Effector memory CD4-positive, alpha-beta T cell (primary cell): Measurements from ENCODE around the gene RAI14.
"Not testable (repeated sequence)": the region's sequence is repeated elsewhere in the genome, so short reads cannot be mapped to it uniquely, and the experiment has no call there.

ENCODE experiments used
- DNase-seq, 3 donors: peaks; one replicate each; pipeline ENCODE4 v3.0.0-alpha.2; 2020
- H3K27ac ChIP-seq: 2 replicates; pipeline ENCODE4 v1.7.0; 2013; ENCODE audit warnings: mild to moderate bottlenecking, low read length, moderate library complexity; ENCODE audit not compliant: insufficient read depth, poor library complexity, severe bottlenecking
- H3K27me3 ChIP-seq: replicated peaks from 2 replicates; pipeline ENCODE4 v1.7.0; 2013; ENCODE audit warnings: mild to moderate bottlenecking, low read length; ENCODE audit not compliant: insufficient read depth, control insufficient read depth, poor library complexity, severe bottlenecking
- H3K36me3 ChIP-seq: 2 replicates; pipeline ENCODE4 v1.7.0; 2013; ENCODE audit warnings: mild to moderate bottlenecking, low read length, moderate library complexity; ENCODE audit not compliant: control insufficient read depth, insufficient read depth
- H3K4me1 ChIP-seq: 2 replicates; pipeline ENCODE4 v1.7.0; 2013; ENCODE audit warnings: low read length, mild to moderate bottlenecking; ENCODE audit not compliant: control insufficient read depth, insufficient read depth, poor library complexity, severe bottlenecking
- H3K4me3 ChIP-seq: 2 replicates; pipeline ENCODE4 v1.7.0; 2013; ENCODE audit warnings: low read length, low read depth, mild to moderate bottlenecking; ENCODE audit not compliant: insufficient read depth, poor library complexity, severe bottlenecking
- H3K9me3 ChIP-seq: 2 replicates; pipeline ENCODE4 v1.7.0; 2013; ENCODE audit warnings: mild to moderate bottlenecking, low read length, moderate library complexity; ENCODE audit not compliant: control insufficient read depth

Gene RAI14

GRCh38 chr5:34724741-34725140 lies 68.6 kb downstream of the RAI14 start:
- H3K36me3 ChIP-seq: no peaks in the 10 kb centered on the region

GRCh38 chr5:34727166-34727749 lies 71.1 kb downstream of the RAI14 start:
- not testable (repeated sequence) for DNase-seq, H3K36me3 ChIP-seq

More at GRCh38 chr5:34724741-34725140, 68.6 kb downstream of the RAI14 start:
- Histone ChIP-seq H3K9me3 (no peaks in the 10 kb centered on the region), H3K27me3 (no peaks in the 10 kb centered on the region), H3K27ac (no peak overlapping the region), H3K4me1 (no peaks in the 10 kb centered on the region), H3K4me3 (no peak overlapping the region)
- DNase-seq: no peak

GRCh38 chr5:34728236-34728635 lies 72.1 kb downstream of the RAI14 start:
- H3K27ac ChIP-seq: no peak overlapping the region
- H3K27me3 ChIP-seq: no peaks in the 10 kb centered on the region
- H3K4me3 ChIP-seq: no peak overlapping the region
- no peaks in the 10 kb centered on the region for H3K9me3 ChIP-seq
- H3K4me1 ChIP-seq: no peaks in the 10 kb centered on the region
- DNase-seq: no peak
- H3K36me3 ChIP-seq: no peaks in the 10 kb centered on the region

More at GRCh38 chr5:34727166-34727749, 71.1 kb downstream of the RAI14 start:
- H3K9me3 ChIP-seq, H3K27ac ChIP-seq, H3K4me1 ChIP-seq, H3K4me3 ChIP-seq, H3K27me3 ChIP-seq: not testable (repeated sequence)

GRCh38 chr5:34731435-34732232 lies 75.5 kb downstream of the RAI14 start:
- Histone ChIP-seq H3K27ac (no peak overlapping the region), H3K36me3 (no peaks in the 10 kb centered on the region)
- no peak for DNase-seq

GRCh38 chr5:34734326-34734725 lies 78.2 kb downstream of the RAI14 start:
- DNase-seq: no peak

More at GRCh38 chr5:34731435-34732232, 75.5 kb downstream of the RAI14 start:
- Histone ChIP-seq H3K27me3 (no peaks in the 10 kb centered on the region), H3K9me3 (no peaks in the 10 kb centered on the region), H3K4me1 (no peaks in the 10 kb centered on the region), H3K4me3 (no peak overlapping the region)

GRCh38 chr5:34735491-34736426 lies 79.6 kb downstream of the RAI14 start:
- H3K27ac ChIP-seq: no peak overlapping the region
- no peaks in the 10 kb centered on the region for H3K36me3 ChIP-seq
- H3K9me3 ChIP-seq: no peaks in the 10 kb centered on the region
- no peak overlapping the region for H3K4me3 ChIP-seq
- no peaks in the 10 kb centered on the region for H3K27me3 ChIP-seq
- no peak for DNase-seq
- H3K4me1 ChIP-seq: no peaks in the 10 kb centered on the region

More at GRCh38 chr5:34734326-34734725, 78.2 kb downstream of the RAI14 start:
- Histone ChIP-seq H3K4me3 (no peak overlapping the region), H3K27ac (no peak overlapping the region), H3K4me1 (no peaks in the 10 kb centered on the region), H3K9me3 (no peaks in the 10 kb centered on the region), H3K27me3 (no peaks in the 10 kb centered on the region), H3K36me3 (no peaks in the 10 kb centered on the region)

- Histone ChIP-seq H3K4me3 (no peak overlapping the region), H3K27ac (no peak overlapping the region), H3K9me3 (no peaks in the 10 kb centered on the region), H3K4me1 (no peaks in the 10 kb centered on the region), H3K27me3 (no peaks in the 10 kb centered on the region), H3K36me3 (no peaks in the 10 kb centered on the region)
- DNase-seq: no peak
Measured at GRCh38 chr5:34736445-34737115, 80.5 kb downstream of the RAI14 start.

GRCh38 chr5:34737731-34738130 lies 81.6 kb downstream of the RAI14 start:
- Histone ChIP-seq H3K9me3 (no peaks in the 10 kb centered on the region), H3K4me3 (no peak overlapping the region), H3K27me3 (no peaks in the 10 kb centered on the region), H3K4me1 (no peaks in the 10 kb centered on the region), H3K27ac (no peak overlapping the region), H3K36me3 (no peaks in the 10 kb centered on the region)
- no peak for DNase-seq

GRCh38 chr5:34738381-34738780 lies 82.3 kb downstream of the RAI14 start:
- Histone ChIP-seq H3K9me3 (no peaks in the 10 kb centered on the region), H3K4me3 (no peak overlapping the region), H3K27ac (no peak overlapping the region), H3K36me3 (no peaks in the 10 kb centered on the region), H3K27me3 (no peaks in the 10 kb centered on the region), H3K4me1 (no peaks in the 10 kb centered on the region)
- no peak for DNase-seq
